ENCODE measurements around the gene RNF167.
A peak's percentile ranks its signal among the peaks of the same experiment; 100 is the strongest.

Gene RNF167

DNA sequence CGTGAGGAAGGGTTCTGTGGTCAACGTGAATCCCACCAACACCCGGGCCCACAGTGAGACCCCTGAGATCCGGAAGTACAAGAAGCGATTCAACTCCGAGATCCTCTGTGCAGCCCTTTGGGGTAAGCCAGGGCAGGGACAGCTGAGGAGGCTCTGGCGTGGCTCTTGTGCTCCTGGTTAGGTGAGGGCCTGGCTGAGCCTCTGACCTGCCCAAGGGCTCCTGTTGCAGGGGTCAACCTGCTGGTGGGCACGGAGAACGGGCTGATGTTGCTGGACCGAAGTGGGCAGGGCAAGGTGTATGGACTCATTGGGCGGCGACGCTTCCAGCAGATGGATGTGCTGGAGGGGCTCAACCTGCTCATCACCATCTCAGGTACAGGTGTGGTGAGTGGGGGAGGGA, 44.9 kb upstream of the RNF167 start:
- POLR2A ChIA-PET: no interaction called here
- Histone ChIP-seq H3K36me3 (ENCODE audit: control insufficient read depth in 4 of 4, insufficient read depth in 4 of 4, low read length in 3 of 4) (peaks cover 16 to 64% (median 44%) of the 10 kb centered on the region in 4 experiments), H3K27ac (ENCODE audit: insufficient read depth in 1 of 2, low read depth in 1 of 2, low read length in 2 of 2, poor library complexity in 1 of 2, severe bottlenecking in 2 of 2) (no peak overlapping the region), H3K27me3 (replicated peaks in 2 of 5; ENCODE audit: control insufficient read depth in 4 of 5, insufficient read depth in 5 of 5, low read length in 4 of 5) (peaks cover 0 to 29% (median 11%) of the 10 kb centered on the region in 5 experiments), H3K4me3 (ENCODE audit: control insufficient read depth in 1 of 7, extremely low read depth in 1 of 7, insufficient read depth in 4 of 7, low read depth in 2 of 7, low read length in 6 of 7) (no peak overlapping the region), H3K9me3 (ENCODE audit: control extremely low read depth in 1 of 5, control insufficient read depth in 4 of 5, insufficient read depth in 2 of 5, low read depth in 1 of 5, low read length in 4 of 5) (no peaks in the 10 kb centered on the region), H3K4me1 (ENCODE audit: control extremely low read depth in 1 of 4, control insufficient read depth in 4 of 4, insufficient read depth in 4 of 4, low read length in 3 of 4) (peaks cover 0 to 20% (median 16%) of the 10 kb centered on the region in 4 experiments)
- CTCF ChIA-PET: interaction anchor here (0.8 to 2.0 kb wide), 2 partner anchors 9 to 185 kb away, joined by 3 to 6 read pairs; partner anchors contain the start of gene ARRB2
- WGBS (ENCODE audit: insufficient coverage): 99% methylated on average over 11 of the region's 13 CpGs
- no peak for DNase-seq

DNA sequence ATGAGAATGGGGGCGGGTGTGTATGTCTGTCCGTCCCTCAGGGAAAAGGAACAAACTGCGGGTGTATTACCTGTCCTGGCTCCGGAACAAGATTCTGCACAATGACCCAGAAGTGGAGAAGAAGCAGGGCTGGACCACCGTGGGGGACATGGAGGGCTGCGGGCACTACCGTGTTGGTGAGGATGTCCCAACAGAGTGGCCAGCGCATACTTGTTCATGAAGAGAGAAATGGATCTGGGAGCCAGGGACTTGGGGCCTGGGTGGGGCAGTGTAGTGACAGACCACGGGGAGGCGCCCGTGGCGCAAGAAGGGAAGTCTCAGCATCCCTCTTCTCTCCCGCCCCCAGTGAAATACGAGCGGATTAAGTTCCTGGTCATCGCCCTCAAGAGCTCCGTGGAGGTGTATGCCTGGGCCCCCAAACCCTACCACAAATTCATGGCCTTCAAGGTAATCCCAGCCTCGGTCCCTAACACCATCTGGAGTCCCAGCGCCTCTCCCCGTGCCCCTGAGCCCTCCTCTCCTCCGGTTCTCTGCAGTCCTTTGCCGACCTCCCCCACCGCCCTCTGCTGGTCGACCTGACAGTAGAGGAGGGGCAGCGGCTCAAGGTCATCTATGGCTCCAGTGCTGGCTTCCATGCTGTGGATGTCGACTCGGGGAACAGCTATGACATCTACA, 44.3 kb upstream of the RNF167 start:
- no peak for DNase-seq
- Histone ChIP-seq H3K27ac (ENCODE audit: insufficient read depth in 1 of 2, low read depth in 1 of 2, low read length in 2 of 2, poor library complexity in 1 of 2, severe bottlenecking in 2 of 2) (no peak overlapping the region), H3K36me3 (ENCODE audit: control insufficient read depth in 4 of 4, insufficient read depth in 4 of 4, low read length in 3 of 4) (peaks cover 12 to 57% (median 38%) of the 10 kb centered on the region in 4 experiments), H3K9me3 (ENCODE audit: control extremely low read depth in 1 of 5, control insufficient read depth in 4 of 5, insufficient read depth in 2 of 5, low read depth in 1 of 5, low read length in 4 of 5) (no peaks in the 10 kb centered on the region), H3K4me1 (ENCODE audit: control extremely low read depth in 1 of 4, control insufficient read depth in 4 of 4, insufficient read depth in 4 of 4, low read length in 3 of 4) (peaks cover 0 to 27% (median 22%) of the 10 kb centered on the region in 4 experiments), H3K27me3 (replicated peaks in 2 of 5; ENCODE audit: control insufficient read depth in 4 of 5, insufficient read depth in 5 of 5, low read length in 4 of 5) (peaks cover 0 to 35% (median 17%) of the 10 kb centered on the region in 5 experiments), H3K4me3 (ENCODE audit: control insufficient read depth in 1 of 7, extremely low read depth in 1 of 7, insufficient read depth in 4 of 7, low read depth in 2 of 7, low read length in 6 of 7) (no peak overlapping the region)
- WGBS (ENCODE audit: insufficient coverage): 92% methylated on average over 23 of the region's 27 CpGs
- ChIA-PET POLR2A (no interaction called here), CTCF (interaction anchor here (0.6 to 2.0 kb wide), 4 partner anchors 10 to 186 kb away, joined by 3 to 6 read pairs (median 4); partner anchors contain the start of gene ARRB2)

DNA sequence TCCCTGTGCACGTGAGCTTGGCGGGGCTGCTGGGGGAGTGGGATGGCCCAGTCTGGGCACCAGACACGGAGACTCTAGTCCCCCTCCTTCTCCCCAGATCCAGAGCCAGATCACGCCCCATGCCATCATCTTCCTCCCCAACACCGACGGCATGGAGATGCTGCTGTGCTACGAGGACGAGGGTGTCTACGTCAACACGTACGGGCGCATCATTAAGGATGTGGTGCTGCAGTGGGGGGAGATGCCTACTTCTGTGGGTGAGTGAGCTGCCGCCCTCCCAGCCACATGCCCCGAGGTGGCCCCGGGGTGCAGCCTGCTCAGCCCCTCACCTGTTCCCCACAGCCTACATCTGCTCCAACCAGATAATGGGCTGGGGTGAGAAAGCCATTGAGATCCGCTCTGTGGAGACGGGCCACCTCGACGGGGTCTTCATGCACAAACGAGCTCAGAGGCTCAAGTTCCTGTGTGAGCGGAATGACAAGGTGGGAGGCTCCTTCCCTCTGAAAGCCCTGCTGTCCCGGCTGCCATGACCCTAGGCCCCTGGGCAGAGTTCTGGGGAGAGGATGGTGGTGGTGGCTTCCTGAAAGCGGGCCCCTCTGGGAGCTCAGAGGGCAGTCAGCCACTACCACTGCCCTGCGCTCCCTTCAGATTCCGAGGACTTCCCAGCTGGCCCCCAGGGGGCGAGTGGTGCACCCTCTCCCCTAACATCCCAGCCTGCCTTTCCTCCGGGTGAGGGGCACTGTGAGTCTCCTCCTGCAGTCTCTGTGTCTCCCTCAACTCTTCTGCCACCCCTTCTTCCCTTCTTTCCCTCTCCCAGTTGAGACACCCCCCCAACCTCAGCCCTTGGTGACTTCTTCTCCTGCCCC, 43.5 kb upstream of the RNF167 start:
- H3K27me3 ChIP-seq (replicated peaks in 2 of 5; ENCODE audit: control insufficient read depth in 4 of 5, insufficient read depth in 5 of 5, low read length in 4 of 5): peaks cover 0 to 42% (median 18%) of the 10 kb centered on the region in 5 experiments
- 99% methylated on average over 18 of the region's 27 CpGs for WGBS (ENCODE audit: insufficient coverage)
- POLR2A ChIA-PET: no interaction called here
- no peak overlapping the region for H3K4me3 ChIP-seq (ENCODE audit: control insufficient read depth in 1 of 7, extremely low read depth in 1 of 7, insufficient read depth in 4 of 7, low read depth in 2 of 7, low read length in 6 of 7)
- H3K9me3 ChIP-seq (ENCODE audit: control extremely low read depth in 1 of 5, control insufficient read depth in 4 of 5, insufficient read depth in 2 of 5, low read depth in 1 of 5, low read length in 4 of 5): no peaks in the 10 kb centered on the region
- DNase-seq: no peak
- no peak overlapping the region for H3K27ac ChIP-seq (ENCODE audit: insufficient read depth in 1 of 2, low read depth in 1 of 2, low read length in 2 of 2, poor library complexity in 1 of 2, severe bottlenecking in 2 of 2)
- H3K4me1 ChIP-seq (ENCODE audit: control extremely low read depth in 1 of 4, control insufficient read depth in 4 of 4, insufficient read depth in 4 of 4, low read length in 3 of 4): peaks cover 0 to 34% (median 26%) of the 10 kb centered on the region in 4 experiments
- CTCF ChIA-PET: interaction anchor here (0.6 to 2.0 kb wide), 4 partner anchors 14 to 187 kb away, joined by 3 to 6 read pairs (median 4); partner anchors contain the start of gene ARRB2
- peaks cover 12 to 49% (median 34%) of the 10 kb centered on the region in 4 experiments for H3K36me3 ChIP-seq (ENCODE audit: control insufficient read depth in 4 of 4, insufficient read depth in 4 of 4, low read length in 3 of 4)

DNA sequence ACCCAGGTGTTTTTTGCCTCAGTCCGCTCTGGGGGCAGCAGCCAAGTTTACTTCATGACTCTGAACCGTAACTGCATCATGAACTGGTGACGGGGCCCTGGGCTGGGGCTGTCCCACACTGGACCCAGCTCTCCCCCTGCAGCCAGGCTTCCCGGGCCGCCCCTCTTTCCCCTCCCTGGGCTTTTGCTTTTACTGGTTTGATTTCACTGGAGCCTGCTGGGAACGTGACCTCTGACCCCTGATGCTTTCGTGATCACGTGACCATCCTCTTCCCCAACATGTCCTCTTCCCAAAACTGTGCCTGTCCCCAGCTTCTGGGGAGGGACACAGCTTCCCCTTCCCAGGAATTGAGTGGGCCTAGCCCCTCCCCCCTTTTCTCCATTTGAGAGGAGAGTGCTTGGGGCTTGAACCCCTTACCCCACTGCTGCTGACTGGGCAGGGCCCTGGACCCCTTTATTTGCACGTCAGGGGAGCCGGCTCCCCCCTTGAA, 42.8 kb upstream of the RNF167 start:
- WGBS (ENCODE audit: insufficient coverage): 94% methylated on average over 9 of the region's 10 CpGs

DNA sequence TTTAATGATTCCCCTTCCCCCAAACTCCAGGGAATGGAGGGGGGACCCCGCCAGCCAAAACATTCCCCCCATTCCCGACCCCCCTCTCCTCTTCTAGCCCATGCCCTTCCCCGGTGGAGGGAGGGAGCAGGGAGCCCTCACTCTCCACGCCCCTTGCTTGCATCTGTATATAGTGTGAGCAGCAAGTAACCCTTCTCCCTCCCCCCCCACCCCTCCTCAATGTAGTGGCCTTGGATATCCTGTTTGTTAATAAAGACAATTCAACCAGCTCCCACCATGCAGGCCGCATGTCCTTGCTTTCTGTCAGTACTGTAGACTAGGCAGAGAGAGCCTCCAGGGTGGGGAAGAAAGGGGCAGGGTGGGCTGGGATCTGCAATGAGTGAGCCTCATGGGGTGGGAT, 42.3 kb upstream of the RNF167 start:
- DNase-seq: no peak
- CTCF ChIA-PET: interaction anchor here (1.2 to 1.7 kb wide), 2 partner anchors 8 to 22 kb away, joined by 4 to 5 read pairs; no protein-coding TSS in a partner anchor
- Histone ChIP-seq H3K4me3 (ENCODE audit: control insufficient read depth in 1 of 7, extremely low read depth in 1 of 7, insufficient read depth in 4 of 7, low read depth in 2 of 7, low read length in 6 of 7) (no peak overlapping the region), H3K27me3 (replicated peaks in 2 of 5; ENCODE audit: control insufficient read depth in 4 of 5, insufficient read depth in 5 of 5, low read length in 4 of 5) (peaks cover 0 to 42% (median 21%) of the 10 kb centered on the region in 5 experiments), H3K9me3 (ENCODE audit: control extremely low read depth in 1 of 5, control insufficient read depth in 4 of 5, insufficient read depth in 2 of 5, low read depth in 1 of 5, low read length in 4 of 5) (no peaks in the 10 kb centered on the region), H3K4me1 (ENCODE audit: control extremely low read depth in 1 of 4, control insufficient read depth in 4 of 4, insufficient read depth in 4 of 4, low read length in 3 of 4) (peaks cover 0 to 46% (median 35%) of the 10 kb centered on the region in 4 experiments), H3K27ac (ENCODE audit: insufficient read depth in 1 of 2, low read depth in 1 of 2, low read length in 2 of 2, poor library complexity in 1 of 2, severe bottlenecking in 2 of 2) (no peak overlapping the region), H3K36me3 (ENCODE audit: control insufficient read depth in 4 of 4, insufficient read depth in 4 of 4, low read length in 3 of 4) (peaks cover 10 to 45% (median 26%) of the 10 kb centered on the region in 4 experiments)
- WGBS (ENCODE audit: insufficient coverage): no CpG with 5 or more reads among the region's 5 CpGs
- POLR2A ChIA-PET: no interaction called here

More for the DNA sequence above, 42.8 kb upstream of the RNF167 start:
- POLR2A ChIA-PET: no interaction called here
- Histone ChIP-seq H3K4me1 (ENCODE audit: control extremely low read depth in 1 of 4, control insufficient read depth in 4 of 4, insufficient read depth in 4 of 4, low read length in 3 of 4) (peaks cover 0 to 40% (median 29%) of the 10 kb centered on the region in 4 experiments), H3K4me3 (ENCODE audit: control insufficient read depth in 1 of 7, extremely low read depth in 1 of 7, insufficient read depth in 4 of 7, low read depth in 2 of 7, low read length in 6 of 7) (no peak overlapping the region), H3K36me3 (ENCODE audit: control insufficient read depth in 4 of 4, insufficient read depth in 4 of 4, low read length in 3 of 4) (peaks cover 12 to 47% (median 30%) of the 10 kb centered on the region in 4 experiments), H3K9me3 (ENCODE audit: control extremely low read depth in 1 of 5, control insufficient read depth in 4 of 5, insufficient read depth in 2 of 5, low read depth in 1 of 5, low read length in 4 of 5) (no peaks in the 10 kb centered on the region), H3K27ac (ENCODE audit: insufficient read depth in 1 of 2, low read depth in 1 of 2, low read length in 2 of 2, poor library complexity in 1 of 2, severe bottlenecking in 2 of 2) (no peak overlapping the region), H3K27me3 (replicated peaks in 2 of 5; ENCODE audit: control insufficient read depth in 4 of 5, insufficient read depth in 5 of 5, low read length in 4 of 5) (peaks cover 0 to 42% (median 18%) of the 10 kb centered on the region in 5 experiments)
- CTCF ChIA-PET: interaction anchor here (1.2 to 2.0 kb wide), 4 partner anchors 8 to 187 kb away, joined by 4 to 6 read pairs (median 4); partner anchors contain the start of gene ARRB2
- no peak for DNase-seq

DNA sequence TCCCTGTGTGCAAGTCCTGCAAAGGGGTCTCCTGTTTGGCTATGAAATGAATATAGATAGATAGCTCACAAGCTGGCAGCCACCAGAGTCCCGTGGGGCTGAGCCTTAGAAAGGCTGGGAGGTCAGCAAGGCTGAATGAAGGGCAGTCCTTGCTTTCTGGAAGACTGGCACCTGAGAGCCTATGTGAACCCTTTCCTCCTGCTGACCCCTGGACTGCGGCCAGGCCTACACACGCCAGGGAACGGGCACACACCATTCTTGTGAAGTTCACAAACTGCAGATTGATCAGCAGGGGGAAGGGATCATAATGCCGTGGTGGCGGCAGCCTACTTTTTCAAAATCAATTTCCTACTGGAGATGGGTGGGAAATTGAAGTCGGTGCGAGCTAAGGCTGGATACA, 41.7 kb upstream of the RNF167 start:
- POLR2A ChIA-PET: no interaction called here
- DNase-seq: no peak
- peaks cover 10 to 40% (median 25%) of the 10 kb centered on the region in 4 experiments for H3K36me3 ChIP-seq (ENCODE audit: control insufficient read depth in 4 of 4, insufficient read depth in 4 of 4, low read length in 3 of 4)
- H3K27ac ChIP-seq (ENCODE audit: insufficient read depth in 1 of 2, low read depth in 1 of 2, low read length in 2 of 2, poor library complexity in 1 of 2, severe bottlenecking in 2 of 2): no peak overlapping the region
- H3K4me3 ChIP-seq (ENCODE audit: control insufficient read depth in 1 of 7, extremely low read depth in 1 of 7, insufficient read depth in 4 of 7, low read depth in 2 of 7, low read length in 6 of 7): peak overlapping the region in 2 of 7 experiments; percentile 65 to 77
- no peaks in the 10 kb centered on the region for H3K9me3 ChIP-seq (ENCODE audit: control extremely low read depth in 1 of 5, control insufficient read depth in 4 of 5, insufficient read depth in 2 of 5, low read depth in 1 of 5, low read length in 4 of 5)
- peaks cover 0 to 51% (median 41%) of the 10 kb centered on the region in 4 experiments for H3K4me1 ChIP-seq (ENCODE audit: control extremely low read depth in 1 of 4, control insufficient read depth in 4 of 4, insufficient read depth in 4 of 4, low read length in 3 of 4)
- CTCF ChIA-PET: interaction anchor here (1.5 to 1.7 kb wide), 2 partner anchors 9 to 18 kb away, joined by 4 to 5 read pairs; no protein-coding TSS in a partner anchor
- peaks cover 0 to 42% (median 21%) of the 10 kb centered on the region in 5 experiments for H3K27me3 ChIP-seq (replicated peaks in 2 of 5; ENCODE audit: control insufficient read depth in 4 of 5, insufficient read depth in 5 of 5, low read length in 4 of 5)
- 93% methylated on average over 4 of the region's 8 CpGs for WGBS (ENCODE audit: insufficient coverage)

Data from common myeloid progenitor, CD34-positive (primary cell).